Effector memory CD4-positive, alpha-beta T cell (primary cell): ENCODE measurements around the gene MAPKAP1.

ENCODE experiments used
- DNase-seq, 3 donors: peaks; one replicate each; pipeline ENCODE4 v3.0.0-alpha.2; 2020
- H3K27ac ChIP-seq: 2 replicates; pipeline ENCODE4 v1.7.0; 2013; ENCODE audit warnings: mild to moderate bottlenecking, low read length, moderate library complexity; ENCODE audit not compliant: insufficient read depth, poor library complexity, severe bottlenecking
- H3K27me3 ChIP-seq: replicated peaks from 2 replicates; pipeline ENCODE4 v1.7.0; 2013; ENCODE audit warnings: mild to moderate bottlenecking, low read length; ENCODE audit not compliant: insufficient read depth, control insufficient read depth, poor library complexity, severe bottlenecking
- H3K36me3 ChIP-seq: 2 replicates; pipeline ENCODE4 v1.7.0; 2013; ENCODE audit warnings: mild to moderate bottlenecking, low read length, moderate library complexity; ENCODE audit not compliant: control insufficient read depth, insufficient read depth
- H3K4me1 ChIP-seq: 2 replicates; pipeline ENCODE4 v1.7.0; 2013; ENCODE audit warnings: low read length, mild to moderate bottlenecking; ENCODE audit not compliant: control insufficient read depth, insufficient read depth, poor library complexity, severe bottlenecking
- H3K4me3 ChIP-seq: 2 replicates; pipeline ENCODE4 v1.7.0; 2013; ENCODE audit warnings: low read length, low read depth, mild to moderate bottlenecking; ENCODE audit not compliant: insufficient read depth, poor library complexity, severe bottlenecking
- H3K9me3 ChIP-seq: 2 replicates; pipeline ENCODE4 v1.7.0; 2013; ENCODE audit warnings: mild to moderate bottlenecking, low read length, moderate library complexity; ENCODE audit not compliant: control insufficient read depth

MAPKAP1 gene

DNA sequence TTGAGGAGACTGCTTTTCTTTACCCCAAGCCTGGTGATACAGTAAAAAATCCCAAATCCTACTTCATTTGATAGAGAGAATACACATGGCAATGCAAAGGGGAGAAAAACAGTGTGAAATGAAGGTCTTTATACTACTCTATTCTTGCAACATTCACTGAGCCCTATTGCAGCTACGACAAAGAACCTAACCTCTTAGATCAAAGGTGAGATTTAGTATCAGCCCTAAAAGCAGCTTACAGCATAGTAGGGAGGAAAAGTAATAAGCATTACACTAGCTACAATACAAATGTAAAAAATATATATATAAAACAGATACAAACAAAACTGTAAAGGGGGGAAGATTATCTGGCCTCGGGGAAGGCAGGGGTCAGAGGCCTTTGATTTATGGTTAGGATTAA, 147.1 kb downstream of the MAPKAP1 start:
- Histone ChIP-seq H3K27me3 (no peaks in the 10 kb centered on the region), H3K36me3 (peaks cover 4% of the 10 kb centered on the region), H3K9me3 (no peaks in the 10 kb centered on the region), H3K27ac (no peak overlapping the region), H3K4me1 (no peaks in the 10 kb centered on the region), H3K4me3 (no peak overlapping the region)
- DNase-seq: no peak

DNA sequence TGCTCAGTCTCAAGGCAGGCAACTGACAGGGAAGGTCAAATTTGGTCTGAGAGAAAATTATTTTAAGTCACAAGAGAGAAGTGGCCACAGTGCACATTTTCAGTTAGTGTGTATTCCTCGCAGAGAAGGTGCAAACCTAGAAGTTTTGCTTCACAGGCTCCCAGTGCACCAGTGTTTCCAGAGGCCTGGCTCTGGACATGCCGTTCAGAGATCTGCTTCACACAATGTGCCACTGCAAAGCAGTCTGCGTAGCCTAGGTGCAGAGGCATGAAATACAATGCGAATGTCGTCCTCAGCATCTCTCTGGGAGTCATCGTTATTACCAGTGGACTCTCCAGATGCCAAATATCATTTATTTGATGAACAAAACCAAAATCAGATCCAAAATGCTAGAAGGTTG, 147.8 kb downstream of the MAPKAP1 start:
- Histone ChIP-seq H3K9me3 (no peaks in the 10 kb centered on the region), H3K27ac (no peak overlapping the region), H3K36me3 (peaks cover 4% of the 10 kb centered on the region), H3K4me3 (no peak overlapping the region), H3K4me1 (no peaks in the 10 kb centered on the region), H3K27me3 (no peaks in the 10 kb centered on the region)
- no peak for DNase-seq

DNA sequence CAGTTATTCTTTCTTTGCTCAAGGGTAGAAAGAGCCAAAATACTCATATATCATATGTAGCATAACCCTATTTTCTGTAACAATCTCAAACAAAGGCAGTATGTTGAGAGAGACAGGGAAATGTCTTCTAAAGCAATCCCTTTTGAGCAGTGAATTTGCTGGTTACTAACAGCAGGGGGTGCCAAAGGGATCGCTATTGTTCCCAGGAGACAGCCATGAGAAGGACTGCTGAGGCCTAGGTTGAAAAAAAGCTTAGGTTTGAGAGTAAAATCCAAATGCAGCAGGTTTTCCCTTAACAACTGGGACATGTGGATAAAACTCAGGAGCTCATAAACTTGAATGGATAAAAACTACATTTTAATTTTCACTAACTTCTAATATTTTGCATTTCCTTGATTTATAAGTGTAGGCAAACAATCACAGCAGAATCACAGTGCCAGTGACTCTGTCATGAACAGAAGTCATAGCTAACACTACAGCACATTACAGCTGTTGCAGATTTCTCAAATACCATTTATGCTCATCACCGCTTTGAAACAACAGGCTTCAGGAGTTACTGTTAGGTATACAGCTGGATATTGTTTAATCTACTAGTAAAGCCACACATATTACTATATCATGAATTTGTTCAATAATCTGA, 148.4 kb downstream of the MAPKAP1 start:
- H3K4me1 ChIP-seq: no peaks in the 10 kb centered on the region
- H3K9me3 ChIP-seq: no peaks in the 10 kb centered on the region
- H3K27me3 ChIP-seq: no peaks in the 10 kb centered on the region

DNA sequence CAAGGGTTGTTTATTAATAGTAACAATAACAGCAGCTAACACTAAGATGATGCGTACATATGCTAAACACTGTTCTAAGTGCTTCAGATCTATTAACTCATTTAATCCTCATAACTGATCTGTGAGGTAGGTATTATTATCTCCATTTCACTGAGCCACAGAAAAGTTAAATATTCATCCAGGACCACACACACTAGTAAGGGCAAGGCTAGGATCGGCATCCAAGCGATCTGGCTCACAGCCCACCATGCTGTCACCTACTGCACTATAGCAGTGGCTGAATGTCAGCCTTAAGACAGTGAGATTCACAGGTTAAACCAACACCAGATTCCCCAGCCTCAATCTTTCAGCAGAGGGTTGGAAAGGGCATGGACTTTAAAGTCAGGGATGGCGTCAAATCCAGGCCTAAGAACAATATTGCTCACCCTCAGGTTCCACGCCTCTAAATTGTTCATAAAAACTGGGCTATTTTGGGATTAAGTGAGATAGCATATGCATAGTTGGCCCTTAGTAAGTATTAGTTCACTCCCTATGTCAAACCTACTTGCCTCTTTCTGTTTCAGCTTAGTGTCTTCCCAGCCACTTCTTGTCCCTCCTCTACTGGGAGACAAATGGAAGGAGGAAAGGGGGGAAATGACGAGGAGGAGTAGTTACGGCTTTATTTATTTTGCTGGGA, 150.8 kb downstream of the MAPKAP1 start:
- no peak for DNase-seq
- no peak overlapping the region for H3K27ac ChIP-seq
- H3K27me3 ChIP-seq: no peaks in the 10 kb centered on the region
- H3K9me3 ChIP-seq: no peaks in the 10 kb centered on the region
- H3K36me3 ChIP-seq: peaks cover 4% of the 10 kb centered on the region
- no peak overlapping the region for H3K4me3 ChIP-seq
- no peaks in the 10 kb centered on the region for H3K4me1 ChIP-seq

More for the DNA sequence above, 148.4 kb downstream of the MAPKAP1 start:
- no peak overlapping the region for H3K27ac ChIP-seq
- peak; percentile 4 to 27 (median 4) for DNase-seq
- peaks cover 4% of the 10 kb centered on the region for H3K36me3 ChIP-seq
- no peak overlapping the region for H3K4me3 ChIP-seq

DNA sequence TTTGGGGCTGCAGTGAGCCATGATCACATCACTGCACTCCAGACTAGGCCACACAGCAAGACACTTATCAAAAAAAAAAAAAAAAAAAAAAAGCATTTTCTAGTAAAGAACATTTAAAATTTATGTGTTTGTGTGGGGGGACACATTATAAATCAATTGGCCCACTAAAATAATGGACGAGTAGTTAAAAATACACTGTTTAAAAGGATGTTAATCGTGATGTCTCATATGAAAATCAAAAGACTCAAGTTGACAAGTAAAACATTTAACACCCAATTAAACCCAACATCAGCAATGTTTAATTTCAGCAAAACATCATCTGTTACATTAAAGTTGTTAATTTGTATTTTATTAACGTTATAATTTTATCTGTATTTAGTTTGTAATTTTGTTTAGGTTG, 152.3 kb downstream of the MAPKAP1 start:
- Histone ChIP-seq H3K27ac (no peak overlapping the region), H3K4me3 (no peak overlapping the region), H3K36me3 (peaks cover 4% of the 10 kb centered on the region), H3K9me3 (no peaks in the 10 kb centered on the region), H3K27me3 (no peaks in the 10 kb centered on the region), H3K4me1 (no peaks in the 10 kb centered on the region)
- no peak for DNase-seq

DNA sequence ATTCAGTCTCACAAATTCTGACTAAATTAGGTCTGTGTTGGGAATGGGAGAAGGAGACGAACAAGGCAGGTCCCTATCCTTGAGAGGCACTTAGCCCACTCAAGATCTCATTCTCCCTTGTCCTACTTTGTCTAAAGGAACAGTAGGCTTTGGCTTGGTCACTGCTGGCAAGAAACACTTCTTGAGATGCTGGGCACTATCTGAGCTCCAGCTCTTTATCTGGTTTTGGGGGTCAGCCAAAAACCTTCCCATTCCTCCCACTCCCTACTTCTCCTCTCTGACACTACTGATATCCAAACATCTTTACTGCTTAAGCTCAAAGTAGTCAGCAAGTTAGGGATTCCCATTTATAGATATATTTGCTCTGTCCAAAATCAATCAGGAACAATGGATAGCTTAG, 155.2 kb downstream of the MAPKAP1 start:
- H3K4me1 ChIP-seq: no peaks in the 10 kb centered on the region
- no peaks in the 10 kb centered on the region for H3K27me3 ChIP-seq
- no peak overlapping the region for H3K27ac ChIP-seq
- no peak overlapping the region for H3K4me3 ChIP-seq
- peaks cover 9% of the 10 kb centered on the region for H3K36me3 ChIP-seq
- H3K9me3 ChIP-seq: no peaks in the 10 kb centered on the region
- no peak for DNase-seq

DNA sequence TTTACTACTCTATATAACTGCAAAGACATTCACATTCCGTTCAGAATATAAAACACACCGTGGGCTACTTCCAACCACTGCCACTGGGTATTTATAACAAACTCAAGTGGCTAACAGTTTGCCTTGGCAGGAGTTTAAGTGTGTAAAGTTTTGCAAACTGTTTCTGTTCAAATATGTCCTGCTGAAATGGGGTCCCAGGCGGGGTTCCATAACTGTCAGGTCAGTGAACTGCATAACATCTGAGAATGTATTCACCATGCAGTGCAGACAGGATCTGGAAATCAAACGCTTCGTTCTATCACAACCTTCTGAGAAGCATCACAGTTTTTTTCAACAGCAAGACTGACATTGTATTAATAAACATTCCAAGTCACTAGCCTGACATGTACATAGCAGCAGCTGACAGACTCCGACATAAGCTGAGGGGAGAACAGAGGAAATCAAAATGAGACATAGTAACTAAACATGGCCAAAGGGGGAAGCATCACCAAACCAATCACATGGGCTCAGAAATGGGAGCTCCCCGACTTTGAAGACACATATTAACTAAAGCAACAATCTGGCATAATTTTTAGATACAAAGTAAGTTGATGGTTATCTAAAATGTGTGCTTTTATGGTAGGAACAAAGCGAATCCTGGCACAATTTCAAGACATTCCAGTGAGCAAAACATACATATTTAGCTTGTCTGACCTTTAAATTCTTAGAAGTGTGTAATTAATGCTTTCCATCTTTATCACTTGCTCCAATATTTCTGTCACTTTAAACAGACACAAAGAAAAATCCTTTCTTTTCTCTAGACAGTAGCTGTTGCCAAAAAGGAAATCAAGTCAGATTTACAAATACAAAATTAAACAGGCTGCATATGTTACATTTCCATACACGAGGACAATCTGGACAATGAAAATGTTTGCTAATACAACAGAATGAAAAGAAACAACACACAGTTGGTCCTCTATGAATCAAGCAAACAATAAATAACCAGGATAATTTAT, 156.8 kb downstream of the MAPKAP1 start:
- Histone ChIP-seq H3K4me3 (no peak overlapping the region), H3K36me3 (peaks cover 4% of the 10 kb centered on the region), H3K4me1 (no peaks in the 10 kb centered on the region), H3K27ac (no peak overlapping the region), H3K9me3 (no peaks in the 10 kb centered on the region), H3K27me3 (no peaks in the 10 kb centered on the region)
- no peak for DNase-seq

DNA sequence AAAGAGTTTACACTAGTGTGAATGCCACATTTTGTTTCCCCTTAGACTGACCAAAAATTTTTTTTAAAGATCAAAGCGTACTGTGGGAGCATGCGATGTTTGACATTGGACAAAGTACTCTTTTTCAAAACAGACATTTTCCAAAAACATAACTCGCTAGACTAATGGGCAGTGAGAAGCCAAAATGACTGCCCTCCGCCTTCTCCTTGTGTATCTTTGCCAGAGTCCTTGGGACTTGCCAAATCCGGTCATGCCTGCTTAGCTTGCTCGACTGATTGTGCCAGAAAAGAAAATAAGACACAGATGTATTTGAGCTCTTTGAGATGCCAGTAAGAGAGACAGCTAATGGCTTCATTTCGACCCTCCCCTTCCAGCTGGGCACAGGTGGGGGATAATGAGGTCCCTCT, 157.5 kb downstream of the MAPKAP1 start:
- Histone ChIP-seq H3K27ac (no peak overlapping the region), H3K4me3 (no peak overlapping the region), H3K36me3 (peaks cover 4% of the 10 kb centered on the region), H3K4me1 (no peaks in the 10 kb centered on the region), H3K27me3 (no peaks in the 10 kb centered on the region), H3K9me3 (no peaks in the 10 kb centered on the region)
- DNase-seq: no peak

DNA sequence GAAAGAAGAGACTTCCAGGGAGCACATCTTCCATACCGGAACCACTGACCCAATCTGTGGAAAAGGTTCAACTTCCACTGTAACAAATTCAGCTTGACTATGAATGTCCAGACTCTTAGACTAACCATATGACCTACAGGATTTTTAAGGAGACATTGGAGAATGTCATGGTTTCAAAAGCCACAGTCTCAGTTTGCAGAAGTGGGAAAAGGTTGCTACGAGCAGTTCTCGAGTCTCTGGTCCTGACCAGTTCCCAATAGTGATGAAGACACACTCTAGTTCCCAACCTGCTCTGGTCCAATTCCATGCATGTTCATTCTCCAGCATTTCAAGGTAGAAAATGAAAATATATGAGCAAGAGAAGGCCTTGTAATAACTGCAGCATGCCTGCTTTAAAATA, 158.0 kb downstream of the MAPKAP1 start:
- DNase-seq: no peak
- Histone ChIP-seq H3K36me3 (peaks cover 4% of the 10 kb centered on the region), H3K27me3 (no peaks in the 10 kb centered on the region), H3K4me1 (no peaks in the 10 kb centered on the region), H3K27ac (no peak overlapping the region), H3K4me3 (no peak overlapping the region), H3K9me3 (no peaks in the 10 kb centered on the region)

DNA sequence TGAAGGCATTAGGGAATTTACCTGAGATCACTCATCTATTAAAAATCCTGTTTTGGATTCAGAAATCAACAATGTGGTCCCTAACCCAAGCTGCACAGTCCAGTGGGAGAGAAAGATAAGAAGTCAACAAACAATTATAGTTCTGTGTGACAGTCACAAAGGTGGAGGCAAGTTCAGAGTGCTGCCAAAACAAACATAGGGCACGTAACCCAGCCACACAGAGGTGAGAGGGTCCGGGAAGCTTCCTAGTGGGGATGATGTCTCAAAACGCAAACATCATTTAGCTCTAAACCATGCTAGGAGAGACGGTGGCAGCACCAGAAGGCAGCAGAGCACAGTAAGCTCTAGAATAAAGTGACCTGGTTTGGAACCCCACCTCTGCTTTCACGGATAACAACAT, 158.9 kb downstream of the MAPKAP1 start:
- Histone ChIP-seq H3K27me3 (no peaks in the 10 kb centered on the region), H3K4me1 (no peaks in the 10 kb centered on the region), H3K27ac (no peak overlapping the region), H3K4me3 (no peak overlapping the region), H3K9me3 (no peaks in the 10 kb centered on the region), H3K36me3 (peaks cover 4% of the 10 kb centered on the region)
- DNase-seq: no peak
